Measurements from ENCODE around the gene ANKS1B.

Gene ANKS1B

DNA sequence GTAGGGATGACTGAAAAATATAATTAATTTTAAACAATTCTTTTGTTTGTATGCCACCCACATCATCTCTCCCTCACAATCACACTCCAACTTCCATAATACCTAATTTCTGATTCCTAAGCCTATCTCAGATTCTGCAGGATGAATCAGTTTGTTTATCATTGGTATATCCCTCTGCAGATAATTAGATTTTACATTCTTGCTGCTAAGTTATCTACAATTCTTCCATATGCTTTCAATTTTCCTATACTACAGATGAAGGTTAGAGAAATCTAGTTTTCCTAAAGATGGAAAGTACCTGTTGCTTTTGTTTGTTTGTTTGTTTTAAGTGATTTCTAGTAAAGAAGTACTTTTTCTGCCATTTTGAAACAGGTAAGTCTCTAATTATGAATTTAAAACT is 105.3 kb downstream of the ANKS1B start:
- H3K4me3 ChIP-seq (ENCODE audit: low read depth, low read length) = no peak overlapping the region
- TF ChIP-seq, protein P1, sequence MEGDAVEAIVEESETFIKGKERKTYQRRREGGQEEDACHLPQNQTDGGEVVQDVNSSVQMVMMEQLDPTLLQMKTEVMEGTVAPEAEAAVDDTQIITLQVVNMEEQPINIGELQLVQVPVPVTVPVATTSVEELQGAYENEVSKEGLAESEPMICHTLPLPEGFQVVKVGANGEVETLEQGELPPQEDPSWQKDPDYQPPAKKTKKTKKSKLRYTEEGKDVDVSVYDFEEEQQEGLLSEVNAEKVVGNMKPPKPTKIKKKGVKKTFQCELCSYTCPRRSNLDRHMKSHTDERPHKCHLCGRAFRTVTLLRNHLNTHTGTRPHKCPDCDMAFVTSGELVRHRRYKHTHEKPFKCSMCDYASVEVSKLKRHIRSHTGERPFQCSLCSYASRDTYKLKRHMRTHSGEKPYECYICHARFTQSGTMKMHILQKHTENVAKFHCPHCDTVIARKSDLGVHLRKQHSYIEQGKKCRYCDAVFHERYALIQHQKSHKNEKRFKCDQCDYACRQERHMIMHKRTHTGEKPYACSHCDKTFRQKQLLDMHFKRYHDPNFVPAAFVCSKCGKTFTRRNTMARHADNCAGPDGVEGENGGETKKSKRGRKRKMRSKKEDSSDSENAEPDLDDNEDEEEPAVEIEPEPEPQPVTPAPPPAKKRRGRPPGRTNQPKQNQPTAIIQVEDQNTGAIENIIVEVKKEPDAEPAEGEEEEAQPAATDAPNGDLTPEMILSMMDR (IDR thresholded peaks at IDR 0.05; ENCODE audit: control insufficient read depth, extremely low read depth, insufficient read depth) = no peak
- DNase-seq (ENCODE audit: low read depth) = no peak

DNA sequence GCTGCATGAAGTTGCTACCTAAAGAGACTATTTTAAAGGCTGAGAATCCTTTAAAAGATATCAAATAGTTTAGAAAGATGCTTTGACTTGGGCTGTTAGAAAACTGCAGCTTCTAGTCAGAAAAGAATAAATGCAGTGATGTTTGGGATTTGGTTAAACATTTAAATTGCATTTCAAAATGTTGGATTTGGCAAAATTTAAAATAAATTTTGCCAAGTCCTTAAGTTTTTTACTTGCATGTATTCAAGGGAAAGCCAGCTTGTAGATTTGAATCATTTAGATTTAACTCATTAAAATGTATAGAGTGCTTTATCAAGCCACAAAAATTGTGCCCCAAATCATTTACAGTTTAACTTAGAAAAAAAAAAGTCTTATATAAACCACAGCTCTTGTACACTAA is 109.7 kb downstream of the ANKS1B start:
- no peak for DNase-seq (ENCODE audit: low read depth)
- H3K4me3 ChIP-seq (ENCODE audit: low read depth, low read length) = no peak overlapping the region
- TF ChIP-seq, protein P1 (IDR thresholded peaks at IDR 0.05; ENCODE audit: control insufficient read depth, extremely low read depth, insufficient read depth) = no peak

DNA sequence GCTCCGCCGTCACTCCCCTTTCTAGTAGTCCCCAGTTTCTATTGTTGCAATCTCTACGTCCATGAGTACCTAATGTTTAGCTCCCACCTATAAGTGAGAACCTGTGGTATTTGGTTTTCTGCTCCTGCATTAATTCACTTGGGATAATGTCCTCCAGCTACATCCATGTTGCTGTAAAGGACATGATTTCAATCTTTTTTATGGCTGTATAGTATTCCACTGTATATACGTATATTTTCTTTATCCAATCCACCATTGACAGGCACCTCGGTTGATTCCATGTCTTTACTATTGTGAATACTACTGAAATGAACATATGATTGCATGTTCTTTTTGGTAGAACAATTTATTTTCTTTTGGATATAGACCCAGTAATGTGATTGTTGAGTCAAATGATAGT is 114.7 kb downstream of the ANKS1B start:
- H3K4me3 ChIP-seq (ENCODE audit: low read depth, low read length) = no peak overlapping the region
- TF ChIP-seq, protein P1 (IDR thresholded peaks at IDR 0.05; ENCODE audit: control insufficient read depth, extremely low read depth, insufficient read depth) = no peak
- no peak for DNase-seq (ENCODE audit: low read depth)

DNA sequence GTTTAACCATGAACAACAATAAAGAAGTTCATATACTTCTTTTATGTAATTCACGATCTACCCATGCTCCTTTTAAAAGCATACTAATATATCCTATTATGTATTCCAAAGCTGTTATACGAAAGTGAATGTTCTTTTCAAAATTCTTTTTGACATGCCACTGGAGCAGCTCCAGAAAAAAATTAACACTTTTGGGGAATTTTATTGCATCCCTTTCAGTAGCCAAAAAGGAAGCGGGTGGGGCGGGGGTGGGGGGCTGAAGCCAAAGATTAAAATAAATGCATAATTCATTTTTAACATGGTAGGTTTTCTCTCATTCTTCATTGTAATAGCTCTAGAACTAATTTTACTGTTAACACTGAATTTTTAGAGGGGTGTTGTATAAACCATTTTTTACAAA is 123.0 kb downstream of the ANKS1B start:
- TF ChIP-seq, protein P1 (IDR thresholded peaks at IDR 0.05; ENCODE audit: control insufficient read depth, extremely low read depth, insufficient read depth) = no peak
- no peak for DNase-seq (ENCODE audit: low read depth)
- H3K4me3 ChIP-seq (ENCODE audit: low read depth, low read length) = no peak overlapping the region

DNA sequence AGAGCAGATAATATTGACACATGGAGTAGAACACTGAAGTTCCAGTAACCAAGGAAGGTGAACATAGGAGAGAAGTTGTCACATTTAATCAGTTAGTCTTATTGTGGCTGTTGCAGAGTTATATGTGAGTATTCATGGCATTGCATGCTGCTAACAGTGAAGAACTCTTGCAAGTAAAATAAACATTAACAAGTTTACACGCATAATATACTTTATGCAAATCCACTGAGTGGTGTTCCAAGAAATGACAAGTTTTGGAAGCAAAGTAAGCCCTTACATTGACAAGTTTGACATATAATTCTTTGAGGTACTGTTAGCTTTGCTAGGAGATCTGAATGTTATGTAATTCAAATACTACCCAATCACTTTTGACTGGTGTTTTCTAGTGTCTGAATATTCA is 125.6 kb downstream of the ANKS1B start:
- no peak overlapping the region for H3K4me3 ChIP-seq (ENCODE audit: low read depth, low read length)
- no peak for DNase-seq (ENCODE audit: low read depth)
- TF ChIP-seq, protein P1 (IDR thresholded peaks at IDR 0.05; ENCODE audit: control insufficient read depth, extremely low read depth, insufficient read depth) = no peak

DNA sequence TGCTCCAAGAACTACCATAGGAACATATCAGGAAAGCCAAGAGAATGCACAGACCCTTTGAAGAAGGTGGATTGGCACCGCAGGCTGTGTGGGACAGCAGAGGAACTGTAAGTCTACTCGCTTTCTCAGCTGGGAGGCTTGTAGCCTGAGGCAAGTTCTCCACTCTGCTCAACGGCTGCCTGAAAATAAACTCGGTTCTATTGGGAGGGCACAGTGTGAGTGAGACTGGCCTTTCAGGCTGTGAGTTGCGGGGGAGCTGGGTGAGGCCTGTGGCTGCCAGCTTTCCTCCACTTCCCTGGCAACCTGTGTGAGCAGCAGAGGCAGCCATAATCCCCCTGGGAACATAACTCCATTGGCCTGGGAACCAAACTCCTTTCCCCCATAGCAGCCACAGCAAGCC is 132.1 kb downstream of the ANKS1B start:
- DNase-seq (ENCODE audit: low read depth) = no peak
- TF ChIP-seq, protein P1 (IDR thresholded peaks at IDR 0.05; ENCODE audit: control insufficient read depth, extremely low read depth, insufficient read depth) = no peak
- no peak overlapping the region for H3K4me3 ChIP-seq (ENCODE audit: low read depth, low read length)

DNA sequence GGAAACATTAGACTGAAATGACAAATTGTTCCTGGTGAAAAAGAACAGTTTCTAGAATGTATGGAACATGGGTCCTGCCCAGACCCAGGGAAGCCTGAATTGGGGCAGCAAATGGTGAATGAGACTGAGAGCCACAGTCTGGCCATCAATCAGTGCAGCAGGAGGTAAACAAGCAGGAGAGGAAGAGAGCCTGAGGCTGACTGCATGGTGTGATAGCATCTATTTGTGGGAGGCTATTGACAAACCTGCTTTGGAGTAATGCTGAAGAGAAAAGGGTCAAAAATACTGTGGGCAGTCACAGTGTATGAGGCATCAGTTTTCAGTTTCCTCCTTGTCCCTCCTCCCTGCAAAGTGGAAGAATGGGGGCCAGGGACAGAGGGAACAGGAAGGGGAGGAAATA is 136.8 kb downstream of the ANKS1B start:
- no peak for DNase-seq (ENCODE audit: low read depth)
- no peak overlapping the region for H3K4me3 ChIP-seq (ENCODE audit: low read depth, low read length)
- TF ChIP-seq, protein P1 (IDR thresholded peaks at IDR 0.05; ENCODE audit: control insufficient read depth, extremely low read depth, insufficient read depth) = no peak
